Measurements from ENCODE around the gene BBS2.

DNA sequence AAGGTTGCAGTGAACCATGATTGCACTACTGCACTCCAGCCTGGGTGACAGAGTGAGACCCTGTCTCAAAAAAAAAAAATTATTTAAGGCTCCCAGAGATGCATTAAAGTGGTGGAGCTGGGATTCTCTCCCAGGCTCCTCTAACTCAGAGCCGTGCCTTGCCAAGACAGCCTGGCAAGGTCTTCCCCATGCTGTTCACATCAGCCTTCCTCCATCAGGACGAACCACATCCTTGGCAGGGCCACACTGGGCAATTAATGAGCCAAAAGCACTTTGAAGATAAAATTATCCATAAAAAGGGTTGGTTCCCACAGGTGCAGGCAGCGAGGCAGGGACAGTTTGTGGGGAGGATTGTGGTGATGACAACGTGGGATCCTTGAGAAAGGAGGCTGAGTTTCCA lies 19.8 kb upstream of the BBS2 start:
- TF ChIP-seq CTCF (conservative IDR thresholded peaks at IDR 0.05; ENCODE audit: low read depth in 2 of 2), result no peak
- TF ChIP-seq ETS1 (IDR thresholded peaks at IDR 0.05), result no peak
- TF ChIP-seq ZNF331 (CRISPR knock-in tag; IDR thresholded peaks at IDR 0.05; ENCODE audit: low read depth), result no peak
- TF ChIP-seq EZH2phosphoT487 (IDR thresholded peaks at IDR 0.05; ENCODE audit: unreplicated experiment), result no peak
- TF ChIP-seq POLR2AphosphoS5 (IDR thresholded peaks at IDR 0.05; ENCODE audit: low read depth), result no peak
- TF ChIP-seq, protein P1, sequence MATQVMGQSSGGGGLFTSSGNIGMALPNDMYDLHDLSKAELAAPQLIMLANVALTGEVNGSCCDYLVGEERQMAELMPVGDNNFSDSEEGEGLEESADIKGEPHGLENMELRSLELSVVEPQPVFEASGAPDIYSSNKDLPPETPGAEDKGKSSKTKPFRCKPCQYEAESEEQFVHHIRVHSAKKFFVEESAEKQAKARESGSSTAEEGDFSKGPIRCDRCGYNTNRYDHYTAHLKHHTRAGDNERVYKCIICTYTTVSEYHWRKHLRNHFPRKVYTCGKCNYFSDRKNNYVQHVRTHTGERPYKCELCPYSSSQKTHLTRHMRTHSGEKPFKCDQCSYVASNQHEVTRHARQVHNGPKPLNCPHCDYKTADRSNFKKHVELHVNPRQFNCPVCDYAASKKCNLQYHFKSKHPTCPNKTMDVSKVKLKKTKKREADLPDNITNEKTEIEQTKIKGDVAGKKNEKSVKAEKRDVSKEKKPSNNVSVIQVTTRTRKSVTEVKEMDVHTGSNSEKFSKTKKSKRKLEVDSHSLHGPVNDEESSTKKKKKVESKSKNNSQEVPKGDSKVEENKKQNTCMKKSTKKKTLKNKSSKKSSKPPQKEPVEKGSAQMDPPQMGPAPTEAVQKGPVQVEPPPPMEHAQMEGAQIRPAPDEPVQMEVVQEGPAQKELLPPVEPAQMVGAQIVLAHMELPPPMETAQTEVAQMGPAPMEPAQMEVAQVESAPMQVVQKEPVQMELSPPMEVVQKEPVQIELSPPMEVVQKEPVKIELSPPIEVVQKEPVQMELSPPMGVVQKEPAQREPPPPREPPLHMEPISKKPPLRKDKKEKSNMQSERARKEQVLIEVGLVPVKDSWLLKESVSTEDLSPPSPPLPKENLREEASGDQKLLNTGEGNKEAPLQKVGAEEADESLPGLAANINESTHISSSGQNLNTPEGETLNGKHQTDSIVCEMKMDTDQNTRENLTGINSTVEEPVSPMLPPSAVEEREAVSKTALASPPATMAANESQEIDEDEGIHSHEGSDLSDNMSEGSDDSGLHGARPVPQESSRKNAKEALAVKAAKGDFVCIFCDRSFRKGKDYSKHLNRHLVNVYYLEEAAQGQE (IDR thresholded peaks at IDR 0.05; ENCODE audit: unreplicated experiment), result no peak
- no peak for TF ChIP-seq EZH2 (IDR thresholded peaks at IDR 0.05; ENCODE audit: low read depth, unreplicated experiment)
- no peak for TF ChIP-seq CREB1 (CRISPR knock-in tag; IDR thresholded peaks at IDR 0.05; ENCODE audit: low read depth)
- TF ChIP-seq ZNF114 (CRISPR knock-in tag; IDR thresholded peaks at IDR 0.05), result no peak
- TF ChIP-seq JUNB (IDR thresholded peaks at IDR 0.05; ENCODE audit: unreplicated experiment), result no peak
- TF ChIP-seq STAT1 (IDR thresholded peaks at IDR 0.05; ENCODE audit: unreplicated experiment), result no peak
